Endothelial cell of hepatic sinusoid (primary cell): ENCODE data around the gene DIP2C.

Experiments
- in situ Hi-C: cut with HindIII; loops from 2 replicates; pipeline ENCODE4 v1.10.0; 2017; ENCODE audit warnings: low sequenced_read_pairs

The DIP2C gene, protein sequence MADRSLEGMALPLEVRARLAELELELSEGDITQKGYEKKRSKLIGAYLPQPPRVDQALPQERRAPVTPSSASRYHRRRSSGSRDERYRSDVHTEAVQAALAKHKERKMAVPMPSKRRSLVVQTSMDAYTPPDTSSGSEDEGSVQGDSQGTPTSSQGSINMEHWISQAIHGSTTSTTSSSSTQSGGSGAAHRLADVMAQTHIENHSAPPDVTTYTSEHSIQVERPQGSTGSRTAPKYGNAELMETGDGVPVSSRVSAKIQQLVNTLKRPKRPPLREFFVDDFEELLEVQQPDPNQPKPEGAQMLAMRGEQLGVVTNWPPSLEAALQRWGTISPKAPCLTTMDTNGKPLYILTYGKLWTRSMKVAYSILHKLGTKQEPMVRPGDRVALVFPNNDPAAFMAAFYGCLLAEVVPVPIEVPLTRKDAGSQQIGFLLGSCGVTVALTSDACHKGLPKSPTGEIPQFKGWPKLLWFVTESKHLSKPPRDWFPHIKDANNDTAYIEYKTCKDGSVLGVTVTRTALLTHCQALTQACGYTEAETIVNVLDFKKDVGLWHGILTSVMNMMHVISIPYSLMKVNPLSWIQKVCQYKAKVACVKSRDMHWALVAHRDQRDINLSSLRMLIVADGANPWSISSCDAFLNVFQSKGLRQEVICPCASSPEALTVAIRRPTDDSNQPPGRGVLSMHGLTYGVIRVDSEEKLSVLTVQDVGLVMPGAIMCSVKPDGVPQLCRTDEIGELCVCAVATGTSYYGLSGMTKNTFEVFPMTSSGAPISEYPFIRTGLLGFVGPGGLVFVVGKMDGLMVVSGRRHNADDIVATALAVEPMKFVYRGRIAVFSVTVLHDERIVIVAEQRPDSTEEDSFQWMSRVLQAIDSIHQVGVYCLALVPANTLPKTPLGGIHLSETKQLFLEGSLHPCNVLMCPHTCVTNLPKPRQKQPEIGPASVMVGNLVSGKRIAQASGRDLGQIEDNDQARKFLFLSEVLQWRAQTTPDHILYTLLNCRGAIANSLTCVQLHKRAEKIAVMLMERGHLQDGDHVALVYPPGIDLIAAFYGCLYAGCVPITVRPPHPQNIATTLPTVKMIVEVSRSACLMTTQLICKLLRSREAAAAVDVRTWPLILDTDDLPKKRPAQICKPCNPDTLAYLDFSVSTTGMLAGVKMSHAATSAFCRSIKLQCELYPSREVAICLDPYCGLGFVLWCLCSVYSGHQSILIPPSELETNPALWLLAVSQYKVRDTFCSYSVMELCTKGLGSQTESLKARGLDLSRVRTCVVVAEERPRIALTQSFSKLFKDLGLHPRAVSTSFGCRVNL (N-terminal part only)

GRCh38 chr10:689452-690371 lies at the start of gene DIP2C:
Gene DIP2C (minus strand): TSS chr10:689668. CDS start chr10:689578, 90 bp downstream.
- in situ Hi-C loops = no loop called here

DNA sequence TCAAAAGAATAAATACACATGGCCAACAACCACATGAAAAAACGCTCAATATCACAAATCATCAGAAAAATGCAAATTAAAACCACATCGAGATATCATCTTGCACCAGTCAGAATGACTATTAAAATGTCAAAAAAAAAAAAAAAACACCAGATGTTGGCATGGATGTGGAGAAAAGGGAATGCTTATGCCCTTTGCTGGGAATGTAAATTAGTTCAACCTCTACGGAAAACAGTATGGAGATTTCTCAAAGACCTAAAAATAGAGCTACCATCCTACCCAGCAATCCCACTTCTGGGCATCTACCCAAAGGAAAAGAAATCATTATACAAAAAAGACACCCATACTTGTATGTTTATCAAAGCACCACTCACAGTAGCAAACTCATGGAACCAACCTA lies 45.0 kb upstream of the DIP2C start:
- in situ Hi-C loops = no loop called here

DNA sequence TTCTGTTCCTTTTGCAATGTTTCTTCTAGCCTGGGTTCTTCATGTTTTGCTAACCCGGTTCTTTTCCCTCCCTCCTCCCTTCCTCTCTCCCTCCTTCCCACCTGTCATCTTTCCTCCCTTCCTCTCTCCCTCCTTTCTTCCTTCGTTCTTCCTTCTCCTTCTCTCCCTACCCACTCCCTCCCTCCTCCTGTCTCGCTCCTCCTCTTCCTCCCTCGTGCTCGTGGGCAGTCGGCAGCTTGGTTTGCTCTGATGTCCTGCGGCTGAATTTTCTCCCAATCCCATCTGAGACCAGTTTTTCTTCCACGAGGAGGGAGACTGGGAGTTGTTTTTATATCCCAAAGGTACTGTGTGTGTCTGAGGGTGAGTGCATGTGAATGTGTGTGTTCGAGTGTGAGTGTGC lies 43.6 kb upstream of the DIP2C start:
- in situ Hi-C loops = no loop called here

DNA sequence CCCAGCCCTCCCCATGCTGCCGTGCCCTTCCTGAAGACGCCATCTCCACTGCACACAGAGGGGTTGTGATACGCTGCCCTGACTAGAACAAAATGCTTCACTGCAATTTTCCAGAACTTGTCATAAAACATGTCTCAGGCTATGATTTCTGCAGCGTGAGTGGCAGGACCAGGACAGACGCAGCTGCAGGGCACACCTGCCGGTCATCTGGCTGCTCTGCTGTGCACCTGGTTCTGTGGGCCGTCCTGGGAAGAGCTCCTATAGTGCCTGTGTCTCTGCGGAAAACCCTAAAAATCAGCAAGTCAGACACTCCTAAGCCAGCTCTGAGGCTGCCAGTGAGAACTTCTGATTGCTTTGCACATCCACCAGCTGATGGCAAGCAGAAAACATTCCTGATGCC lies 39.7 kb upstream of the DIP2C start:
- in situ Hi-C loops = no loop called here

DNA sequence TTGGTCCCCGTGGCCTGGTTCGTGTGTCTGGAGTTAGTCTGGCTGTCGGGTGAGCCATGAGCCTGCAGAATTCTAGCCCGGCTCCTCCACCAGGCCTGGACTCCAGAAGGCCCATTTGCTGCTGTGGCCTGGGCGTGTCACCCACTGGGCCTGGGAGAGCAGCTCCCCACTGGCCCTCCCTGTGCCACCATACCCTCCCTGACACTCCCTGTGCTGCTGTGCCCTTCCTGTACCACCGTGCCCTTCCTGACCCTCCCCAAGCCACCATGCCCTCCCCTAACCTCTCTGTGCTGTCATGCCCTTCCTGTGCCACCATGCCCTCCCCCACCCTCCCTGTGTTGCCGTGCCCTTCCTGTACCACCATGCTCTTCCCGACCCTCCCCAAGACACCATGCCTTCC lies 39.1 kb upstream of the DIP2C start:
- in situ Hi-C loops = no loop called here

- in situ Hi-C loops = no loop called here
Measured at GRCh38 chr10:727162-727790, 37.8 kb upstream of the DIP2C start.

DNA sequence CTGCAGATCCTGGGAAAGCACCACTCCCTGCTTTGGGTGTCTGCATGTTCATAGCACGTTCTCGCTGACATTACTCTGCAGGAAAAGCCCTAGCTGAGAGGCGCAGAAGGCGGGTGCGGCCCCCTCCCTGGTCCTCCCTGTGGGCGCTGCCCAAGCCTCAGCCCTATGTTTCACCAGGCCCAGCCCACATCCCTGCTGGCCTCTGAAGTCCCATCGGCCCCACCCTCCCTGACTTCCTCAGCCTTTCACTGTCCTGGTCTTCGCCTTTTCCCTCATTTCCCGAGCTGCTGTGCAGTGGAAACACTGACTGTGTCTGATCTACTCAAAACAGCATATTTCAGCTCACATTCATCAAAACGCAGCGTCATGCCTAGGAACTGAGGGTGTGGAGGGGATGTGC lies 36.3 kb upstream of the DIP2C start:
- in situ Hi-C loops = no loop called here

- in situ Hi-C loops = no loop called here
Measured at GRCh38 chr10:725302-725701, 35.8 kb upstream of the DIP2C start.

GRCh38 chr10:723973-724372 lies 34.5 kb upstream of the DIP2C start:
- in situ Hi-C loops = no loop called here

GRCh38 chr10:722281-723060 lies 33.0 kb upstream of the DIP2C start:
- in situ Hi-C loops = no loop called here

GRCh38 chr10:718143-718700 lies 28.8 kb upstream of the DIP2C start:
- in situ Hi-C loops = no loop called here

- in situ Hi-C loops = no loop called here
Measured at GRCh38 chr10:717458-717857, 28.0 kb upstream of the DIP2C start.

- in situ Hi-C loops = no loop called here
Measured at GRCh38 chr10:716821-717220, 27.4 kb upstream of the DIP2C start.

- in situ Hi-C loops = loop anchor here (5.0 kb wide), 2 partner anchors 43 to 103 kb away; no protein-coding TSS in a partner anchor
Measured at GRCh38 chr10:714214-714613, 24.7 kb upstream of the DIP2C start.

- in situ Hi-C loops = loop anchor here (5.0 kb wide), 2 partner anchors 45 to 105 kb away; no protein-coding TSS in a partner anchor
Measured at GRCh38 chr10:712575-712974, 23.1 kb upstream of the DIP2C start.

GRCh38 chr10:712089-712488 lies 22.6 kb upstream of the DIP2C start:
- in situ Hi-C loops = loop anchor here (5.0 kb wide), 2 partner anchors 45 to 105 kb away; no protein-coding TSS in a partner anchor

- in situ Hi-C loops = no loop called here
Measured at GRCh38 chr10:707861-708260, 18.4 kb upstream of the DIP2C start.

DNA sequence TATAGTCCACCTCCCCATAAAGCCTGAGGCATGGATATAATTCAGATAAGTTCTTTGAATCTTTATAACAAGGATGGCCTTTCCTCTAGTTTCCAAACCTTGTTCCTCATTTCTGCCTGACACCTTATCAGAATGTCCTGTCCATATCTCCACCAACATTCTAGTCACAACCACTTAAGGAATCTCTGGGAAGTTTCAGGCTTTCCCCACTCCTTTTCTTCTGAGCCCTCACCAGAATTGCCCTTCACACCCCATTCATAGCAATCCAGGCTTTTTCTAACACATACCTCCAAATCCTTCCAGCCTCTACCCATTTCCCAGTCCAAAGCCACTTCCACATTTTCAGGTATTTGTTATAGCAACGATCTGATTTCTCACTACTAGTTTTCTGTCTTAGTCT lies 18.0 kb upstream of the DIP2C start:
- in situ Hi-C loops = no loop called here
